GM12878 (cell line): ENCODE measurements around the gene CERT1. TPM values are rescaled to one million over a fixed set of nuclear protein-coding genes. Genes with fewer than 3 reads are reported as not detected.

Experiments used
- ATF7 ChIP-seq: fragments of 450-650 bp; IDR thresholded peaks from 2 replicates; pipeline ENCODE4 v1.6.1; 2016; ENCODE audit warnings: low read depth, mild to moderate bottlenecking
- BMI1 ChIP-seq: fragments of 450-650 bp; IDR thresholded peaks from 2 replicates; pipeline ENCODE4 v1.6.1; 2016; ENCODE audit warnings: mild to moderate bottlenecking, moderate library complexity, borderline replicate concordance
- CBX5 ChIP-seq: sonication (generic); IDR thresholded peaks from 2 replicates; pipeline ENCODE4 v1.6.1; 2016; ENCODE audit warnings: low read depth, moderate library complexity, mild to moderate bottlenecking, inconsistent platforms
- CHD1 ChIP-seq: IDR thresholded peaks from 2 replicates; pipeline ENCODE4 v1.6.1; 2012; ENCODE audit warnings: low read depth, low read length, improper control_type of control experiment
- EGR1 ChIP-seq, 2 experiments: IDR thresholded peaks; 1 replicate in 1 of 2; 2 replicates in 1 of 2; pipeline ENCODE4 v1.6.1; 2011 to 2012; ENCODE audit warnings: low read depth in 2 of 2, low read length in 2 of 2, borderline replicate concordance in 1 of 2, mild to moderate bottlenecking in 1 of 2, moderate library complexity in 1 of 2
- IRF3 ChIP-seq: fragments of 450-650 bp; IDR thresholded peaks from 2 replicates; pipeline ENCODE4 v1.6.1; 2014; ENCODE audit warnings: mild to moderate bottlenecking
- MEF2A ChIP-seq: IDR thresholded peaks from 2 replicates; pipeline ENCODE4 v1.6.1; 2011; ENCODE audit warnings: low read depth, mild to moderate bottlenecking, low read length, moderate library complexity; ENCODE audit not compliant: insufficient read depth
- MLLT1 ChIP-seq: fragments of 450-650 bp; IDR thresholded peaks from 2 replicates; pipeline ENCODE4 v1.6.1; 2016; ENCODE audit warnings: mild to moderate bottlenecking
- MTA2 ChIP-seq: fragments of 450-650 bp; IDR thresholded peaks from 2 replicates; pipeline ENCODE4 v1.6.1; 2016; ENCODE audit warnings: low read depth, mild to moderate bottlenecking, moderate library complexity
- MYB ChIP-seq: fragments of 150-350 bp; IDR thresholded peaks from 2 replicates; pipeline ENCODE4 v1.6.1; 2014; ENCODE audit warnings: mild to moderate bottlenecking, low read depth, low read length, borderline replicate concordance
- MYC ChIP-seq: IDR thresholded peaks from 2 replicates; pipeline ENCODE4 v1.6.1; 2011; ENCODE audit warnings: mild to moderate bottlenecking, low read length, moderate library complexity, inconsistent platforms; ENCODE audit not compliant: insufficient read depth, insufficient replicate concordance, insufficient read length, severe bottlenecking
- NKRF ChIP-seq: fragments of 450-650 bp; conservative IDR thresholded peaks from 2 replicates; pipeline ENCODE4 v1.6.1; 2017; ENCODE audit warnings: mild to moderate bottlenecking, moderate library complexity
- SMAD5 ChIP-seq: IDR thresholded peaks from 2 replicates; pipeline ENCODE4 v1.6.1; 2016; ENCODE audit warnings: antibody characterized with exemption, low read depth
- YY1 ChIP-seq: IDR thresholded peaks from 2 replicates; pipeline ENCODE4 v1.6.1; 2011; ENCODE audit warnings: low read depth, mild to moderate bottlenecking, low read length
- ZBTB11 ChIP-seq: fragments of 450-650 bp; formaldehyde crosslinking; IDR thresholded peaks from 2 replicates; pipeline ENCODE4 v1.5.0; 2022; ENCODE audit warnings: mild to moderate bottlenecking, missing genetic modification characterization
- polyA plus RNA-seq, 11 experiments: library from polyadenylated mRNA; depleted of rRNA in 4 of 11; unstranded in 6 of 11; stranded (reverse) in 5 of 11; fragments of >200 nt; fragmentation: Nextera tagmentation in 4 of 11; fragmentation: Illumina TruSeq in 1 of 11; extraction: Ambion mirVana in 4 of 11; extraction: Trizol in 1 of 11; gene quantifications; 1 replicate in 1 of 11; 2 replicates in 10 of 11; pipeline versions ENCODE4 v1.2.1 to v1.2.3, GENCODE V29; 2011 to 2016; ENCODE audit warnings: inconsistent platforms in 2 of 11, missing spikeins in 2 of 11, low read depth in 1 of 11
- total RNA-seq, 4 experiments: library from RNA; depleted of rRNA in 3 of 4; stranded (reverse); fragments of >200 nt in 3 of 4; fragmentation: Illumina TruSeq in 1 of 4; extraction: Trizol in 1 of 4; gene quantifications; 2 replicates each; pipeline versions ENCODE4 v1.2.1 to v1.2.3, GENCODE V29; 2013 to 2021

Gene CERT1
- total and polyA plus RNA-seq, 10 of the 15 experiments (the other 5 are each of a cell fraction or from before 2014, with no cell fraction given): 7.7 to 36.7 (median 25.6) TPM

GRCh38 chr5:75511435-75512382, at the start of gene CERT1, which contains the start of gene POLK (continued):
- TF ChIP-seq ZBTB11 (CRISPR knock-in tag): no peak
- no peak for TF ChIP-seq MYC
- peak; percentile 95 for TF ChIP-seq YY1
- TF ChIP-seq NKRF: peak; percentile 87
- TF ChIP-seq ATF7: peak; percentile 68
- no peak; the same call in 1 of the 2 replicates for TF ChIP-seq MTA2
- peak; percentile 76 for TF ChIP-seq MLLT1
- no peak for TF ChIP-seq IRF3
- 0 out of 2 replicates have a peak, but pooled peaks have one; percentile 24 for TF ChIP-seq SMAD5
- TF ChIP-seq CHD1: no peak
- TF ChIP-seq CBX5: no peak
- TF ChIP-seq EGR1 (IDR thresholded peaks at IDR 0.05; ENCODE audit: borderline replicate concordance in 1 of 2, low read depth in 2 of 2, low read length in 2 of 2): no peak
- TF ChIP-seq MYB: no peak
- TF ChIP-seq BMI1: no peak
- TF ChIP-seq MEF2A: 0 out of 2 replicates have a peak, but pooled peaks have one; percentile 28
